ENCODE results near the gene ZNF775. TPM values are rescaled to one million over a fixed set of nuclear protein-coding genes. Genes with fewer than 3 reads are reported as not detected.

The ZNF775 gene
- total and polyA plus RNA-seq, 2 of the 13 experiments (the other 11 are each of a cell fraction or from before 2014, with no cell fraction given): 3.1 to 3.2 TPM

GRCh38 chr7:150377196-150377595, 1.9 kb upstream of the ZNF775 start:
- peaks cover 35% of the 10 kb centered on the region for H3K79me2 ChIP-seq (ENCODE audit: insufficient read depth, low read length)
- 21% methylated on average over 3 of the region's 3 CpGs for WGBS (ENCODE audit: low lambda C conversion rate)
- H3K9ac ChIP-seq (ENCODE audit: insufficient read depth, low read depth, low read length): 0 out of 2 replicates have a peak overlapping the region, but pooled peaks have one; percentile 19
- H3K4me3 ChIP-seq (replicated peaks in 1 of 3; ENCODE audit: insufficient read depth in 1 of 3, low read depth in 2 of 3, low read length in 3 of 3): no peak overlapping the region; a peak in 1 of 6 replicates
- peak overlapping the region; percentile 97 for H3K27ac ChIP-seq (ENCODE audit: extremely low read length, insufficient read depth, low read length)
- FAIRE-seq (no peak), ATAC-seq (no peak), DNase-seq (ENCODE audit: low spot score) (no peak)
- in situ Hi-C loops (cut with HindIII; ENCODE audit: extremely low pct_ligation_motif_present, low pct_unique_long_range_greater_than_20kb) (no loop called here), intact Hi-C loops (cut with micrococcal nuclease; ENCODE audit: unreplicated experiment) (loop anchor here (1.0 kb wide), 1 partner anchor 9 kb away; the partner anchor contains the start of gene REPIN1)
- ChIA-PET POLR2A (interaction anchor here (1.3 to 4.7 kb wide), 8 partner anchors 8 to 54 kb away, joined by 6 to 107 read pairs (median 10); partner anchors contain the start of genes ACTR3C, LRRC61 and REPIN1), CTCF (ENCODE audit: low intra/inter-chr PET ratio, low total read pairs) (no interaction called here)
- peaks cover 5 to 16% of the 10 kb centered on the region in 2 experiments; a peak in 2 of 5 replicates for H3K36me3 ChIP-seq (replicated peaks in 1 of 2; ENCODE audit: control insufficient read depth in 1 of 2, insufficient read depth in 2 of 2, low read length in 2 of 2)
- H3K27me3 ChIP-seq (ENCODE audit: control insufficient read depth in 1 of 2, insufficient read depth in 2 of 2, low read length in 2 of 2): no peaks in the 10 kb centered on the region
- TF ChIP-seq RBM22 (optimal IDR thresholded peaks at IDR 0.05; ENCODE audit: low read length) (peak; percentile 48), TSC22D2 (CRISPR knock-in tag; IDR thresholded peaks at IDR 0.05; ENCODE audit: borderline replicate concordance) (no peak)
- no peaks in the 10 kb centered on the region for H4K20me1 ChIP-seq (ENCODE audit: insufficient read depth, low read length)
- peaks cover 81% of the 10 kb centered on the region for H3K4me1 ChIP-seq (ENCODE audit: insufficient read depth, low read length)
- no TSS peak for BruUV-seq (replicated peaks)
- H3K9me3 ChIP-seq (ENCODE audit: low read length): no peaks in the 10 kb centered on the region
- H3K4me2 ChIP-seq (ENCODE audit: low read depth, low read length): peak overlapping the region; percentile 97
- no peak overlapping the region for H2AFZ ChIP-seq (ENCODE audit: low read length)

- H3K4me3 ChIP-seq (replicated peaks in 1 of 3; ENCODE audit: insufficient read depth in 1 of 3, low read depth in 2 of 3, low read length in 3 of 3): peak overlapping the region in 1 of 3 experiments; percentile 88; a peak in 3 of 6 replicates
- WGBS (ENCODE audit: low lambda C conversion rate): 3% methylated on average over 4 of the region's 4 CpGs
- POLR2A ChIA-PET: interaction anchor here (1.0 to 4.7 kb wide), 15 partner anchors 8 to 61 kb away, joined by 3 to 107 read pairs (median 6); partner anchors contain the start of genes ACTR3C, LRRC61, RARRES2 and REPIN1
- H4K20me1 ChIP-seq (ENCODE audit: insufficient read depth, low read length): peaks cover 3% of the 10 kb centered on the region; the same call in 1 of the 2 replicates
- H3K4me2 ChIP-seq (ENCODE audit: low read depth, low read length): peak overlapping the region; percentile 97
- peak overlapping the region; percentile 19 for H3K9ac ChIP-seq (ENCODE audit: insufficient read depth, low read depth, low read length)
- peak overlapping the region; percentile 97 for H3K27ac ChIP-seq (ENCODE audit: extremely low read length, insufficient read depth, low read length)
- H3K27me3 ChIP-seq (ENCODE audit: control insufficient read depth in 1 of 2, insufficient read depth in 2 of 2, low read length in 2 of 2): no peaks in the 10 kb centered on the region
- H2AFZ ChIP-seq (ENCODE audit: low read length): no peak overlapping the region
- no peak for TF ChIP-seq KAT7 (CRISPR knock-in tag; IDR thresholded peaks at IDR 0.05; ENCODE audit: borderline replicate concordance)
- no peak for TF ChIP-seq HOXA5 (CRISPR knock-in tag; IDR thresholded peaks at IDR 0.05)
- TF ChIP-seq ZNF598 (CRISPR knock-in tag; IDR thresholded peaks at IDR 0.05; ENCODE audit: borderline replicate concordance): no peak
- TF ChIP-seq CTCF (CRISPR knock-in tag; IDR thresholded peaks at IDR 0.05): no peak
- no peak for TF ChIP-seq ZNF180 (CRISPR knock-in tag; IDR thresholded peaks at IDR 0.05; ENCODE audit: borderline replicate concordance, low read depth)
- TF ChIP-seq TAF1 (CRISPR knock-in tag; IDR thresholded peaks at IDR 0.05): no peak
- peak; percentile 60 for TF ChIP-seq ZEB1 (IDR thresholded peaks at IDR 0.05; ENCODE audit: insufficient replicate concordance, low read depth)
- TF ChIP-seq CREB1 (IDR thresholded peaks at IDR 0.05): no peak
- TF ChIP-seq CREB1 (CRISPR knock-in tag; IDR thresholded peaks at IDR 0.05): peak; percentile 67; the same call in 1 of the 2 replicates
- no peak for TF ChIP-seq AGO1 (IDR thresholded peaks at IDR 0.05; ENCODE audit: low read depth, low read length, poor library complexity, severe bottlenecking)
- 0 out of 2 replicates have a peak, but pooled peaks have one; percentile 22 for TF ChIP-seq PHF21A (CRISPR knock-in tag; IDR thresholded peaks at IDR 0.05)
- TF ChIP-seq HOMEZ (CRISPR knock-in tag; IDR thresholded peaks at IDR 0.05; ENCODE audit: low read depth): no peak
- TF ChIP-seq MAX (IDR thresholded peaks at IDR 0.05): peak; percentile 8; the same call in 1 of the 2 replicates
- in situ Hi-C loops (cut with HindIII; ENCODE audit: extremely low pct_ligation_motif_present, low pct_unique_long_range_greater_than_20kb) (no loop called here), intact Hi-C loops (cut with micrococcal nuclease; ENCODE audit: unreplicated experiment) (loop anchor here (1.0 kb wide), 1 partner anchor 9 kb away; the partner anchor contains the start of gene REPIN1)
- H3K4me1 ChIP-seq (ENCODE audit: insufficient read depth, low read length): peaks cover 86% of the 10 kb centered on the region
- CTCF ChIA-PET (ENCODE audit: low intra/inter-chr PET ratio, low total read pairs): interaction anchor here (2.3 kb wide), 1 partner anchor 11 kb away, joined by 8 read pairs; no protein-coding TSS in a partner anchor
- no peak for ATAC-seq
- no peaks in the 10 kb centered on the region for H3K9me3 ChIP-seq (ENCODE audit: low read length)
- H3K36me3 ChIP-seq (replicated peaks in 1 of 2; ENCODE audit: control insufficient read depth in 1 of 2, insufficient read depth in 2 of 2, low read length in 2 of 2): peaks cover 4 to 15% of the 10 kb centered on the region in 2 experiments; a peak in 2 of 5 replicates
- peaks cover 38% of the 10 kb centered on the region for H3K79me2 ChIP-seq (ENCODE audit: insufficient read depth, low read length)
- no peak for DNase-seq (ENCODE audit: low spot score)
- FAIRE-seq: no peak
- BruUV-seq (replicated peaks): no TSS peak
Observed at GRCh38 chr7:150377635-150378034, 1.5 kb upstream of the ZNF775 start.
